ENCODE data around the gene PBXIP1. TPM values are rescaled to one million over a fixed set of nuclear protein-coding genes. Genes with fewer than 3 reads are reported as not detected.
"Not testable (repeated sequence)": the region's sequence is repeated elsewhere in the genome, so short reads cannot be mapped to it uniquely, and the experiment has no call there.

Gene PBXIP1
- total RNA-seq, 2 donors from 2014 or later = 95.3 to 138 TPM

GRCh38 chr1:154996966-154997701 lies 41.2 kb upstream of the PBXIP1 start:
- peak; percentile 47 for DNase-seq (ENCODE audit: low spot score)
- intact Hi-C loops (cut with DNase I) = no loop called here

GRCh38 chr1:154995301-154995983 lies 39.5 kb upstream of the PBXIP1 start:
- intact Hi-C loops (cut with DNase I) = not testable (repeated sequence)

GRCh38 chr1:154994591-154994990 lies 38.7 kb upstream of the PBXIP1 start:
- no peak for DNase-seq (ENCODE audit: low spot score)
- intact Hi-C loops (cut with DNase I) = no loop called here

More at GRCh38 chr1:154995301-154995983, 39.5 kb upstream of the PBXIP1 start:
- peak; percentile 82 for DNase-seq (ENCODE audit: low spot score)

- intact Hi-C loops (cut with DNase I) = no loop called here
- peak; percentile 12 for DNase-seq (ENCODE audit: low spot score)
Measured at GRCh38 chr1:154994269-154994587, 38.3 kb upstream of the PBXIP1 start.

- peak; percentile 70 for DNase-seq (ENCODE audit: low spot score)
- intact Hi-C loops (cut with DNase I) = no loop called here
Measured at GRCh38 chr1:154993572-154994268, 37.8 kb upstream of the PBXIP1 start, which contains the start of gene LENEP. LENEP (plus strand) TSS chr1:154993586; CDS start chr1:154993608, 22 bp downstream.

GRCh38 chr1:154992721-154993571 lies 37.0 kb upstream of the PBXIP1 start:
- DNase-seq (ENCODE audit: low spot score) = peak; percentile 50
- intact Hi-C loops (cut with DNase I) = no loop called here

GRCh38 chr1:154990276-154990675 lies 34.4 kb upstream of the PBXIP1 start:
- intact Hi-C loops (cut with DNase I) = no loop called here

GRCh38 chr1:154989195-154989860 lies 33.4 kb upstream of the PBXIP1 start:
- intact Hi-C loops (cut with DNase I) = no loop called here
- DNase-seq (ENCODE audit: low spot score) = peak; percentile 48

More at GRCh38 chr1:154990276-154990675, 34.4 kb upstream of the PBXIP1 start:
- DNase-seq (ENCODE audit: low spot score) = peak; percentile 53

GRCh38 chr1:154988058-154988954 lies 32.4 kb upstream of the PBXIP1 start:
- peak; percentile 64 for DNase-seq (ENCODE audit: low spot score)

GRCh38 chr1:154987326-154987725 lies 31.4 kb upstream of the PBXIP1 start:
- DNase-seq (ENCODE audit: low spot score) = peak; percentile 35
- intact Hi-C loops (cut with DNase I) = no loop called here

More at GRCh38 chr1:154988058-154988954, 32.4 kb upstream of the PBXIP1 start:
- intact Hi-C loops (cut with DNase I) = no loop called here

- DNase-seq (ENCODE audit: low spot score); intact Hi-C loops (cut with DNase I): not testable (repeated sequence)
Measured at GRCh38 chr1:154986736-154987135, 30.8 kb upstream of the PBXIP1 start.

- intact Hi-C loops (cut with DNase I) = no loop called here
- peak; percentile 63 for DNase-seq (ENCODE audit: low spot score)
Measured at GRCh38 chr1:154983776-154984466, 28.0 kb upstream of the PBXIP1 start.

- DNase-seq (ENCODE audit: low spot score) = peak; percentile 97
- intact Hi-C loops (cut with DNase I) = no loop called here
Measured at GRCh38 chr1:154982897-154983648, 27.2 kb upstream of the PBXIP1 start, which contains the start of gene FLAD1. FLAD1 (plus strand) TSS chr1:154983344; CDS start chr1:154983695, 351 bp downstream.

GRCh38 chr1:154982341-154982740 lies 26.4 kb upstream of the PBXIP1 start:
- intact Hi-C loops (cut with DNase I) = no loop called here
- DNase-seq (ENCODE audit: low spot score) = no peak

GRCh38 chr1:154978360-154978759 lies 22.5 kb upstream of the PBXIP1 start:
- no peak for DNase-seq (ENCODE audit: low spot score)
- intact Hi-C loops (cut with DNase I) = no loop called here

GRCh38 chr1:154977762-154978161 lies 21.9 kb upstream of the PBXIP1 start:
- intact Hi-C loops (cut with DNase I) = loop anchor here in 1 of 2 donors (2.0 kb wide), 1 partner anchor 41 kb away; no protein-coding TSS in a partner anchor
- not testable (repeated sequence) for DNase-seq (ENCODE audit: low spot score)
